Loucy (cell line): Measurements from ENCODE around the gene BNIPL.

ENCODE experiments used
- H2AFZ ChIP-seq: fragments of 200-600 bp; sonication (generic); 2 replicates; pipeline ENCODE4 v1.6.0; 2016; ENCODE audit warnings: antibody characterized with exemption, mild to moderate bottlenecking, low read length, moderate library complexity
- H3F3A ChIP-seq: fragments of 200-600 bp; 2 replicates; pipeline ENCODE4 v1.6.0; 2016; ENCODE audit warnings: antibody characterized with exemption, low read depth, mild to moderate bottlenecking
- H3K27me3 ChIP-seq: fragments of 200-600 bp; sonication (generic); 2 replicates; pipeline ENCODE4 v1.6.1; 2014; ENCODE audit warnings: low read length, mild to moderate bottlenecking; ENCODE audit not compliant: insufficient read depth, poor library complexity, severe bottlenecking
- H3K36me3 ChIP-seq: fragments of 200-600 bp; sonication (generic); 2 replicates; pipeline ENCODE4 v1.6.1; 2016; ENCODE audit warnings: low read length; ENCODE audit not compliant: insufficient read depth
- H3K4me1 ChIP-seq: fragments of 200-600 bp; sonication (generic); 2 replicates; pipeline ENCODE4 v1.5.1; 2014; ENCODE audit warnings: low read length, mild to moderate bottlenecking; ENCODE audit not compliant: insufficient read depth, poor library complexity, severe bottlenecking
- H3K4me2 ChIP-seq: fragments of 200-600 bp; sonication (generic); 2 replicates; pipeline ENCODE4 v1.6.0; 2014; ENCODE audit warnings: antibody characterized with exemption, low read length, low read depth, mild to moderate bottlenecking; ENCODE audit not compliant: poor library complexity, severe bottlenecking
- H3K4me3 ChIP-seq: fragments of 200-600 bp; sonication (generic); 2 replicates; pipeline ENCODE4 v1.5.1; 2014; ENCODE audit warnings: low read length, mild to moderate bottlenecking, mixed read lengths; ENCODE audit not compliant: poor library complexity, severe bottlenecking
- H3K79me2 ChIP-seq: fragments of 200-600 bp; sonication (generic); 2 replicates; pipeline ENCODE4 v1.6.1; 2014; ENCODE audit warnings: low read length; ENCODE audit not compliant: insufficient read depth
- H3K9ac ChIP-seq: fragments of 200-600 bp; sonication (generic); 2 replicates; pipeline ENCODE4 v1.6.0; 2014; ENCODE audit warnings: mild to moderate bottlenecking, low read depth, low read length, moderate library complexity; ENCODE audit not compliant: poor library complexity, severe bottlenecking
- H3K9me2 ChIP-seq: fragments of 200-600 bp; sonication (generic); replicated peaks from 2 replicates; pipeline ENCODE4 v1.6.1; 2016; ENCODE audit warnings: low read depth, low read length, mixed read lengths
- H3K9me3 ChIP-seq: fragments of 200-600 bp; sonication (generic); 2 replicates; pipeline ENCODE4 v1.6.1; 2014; ENCODE audit warnings: mild to moderate bottlenecking, antibody characterized with exemption, low read length, low read depth; ENCODE audit not compliant: insufficient read depth
- H4K20me1 ChIP-seq: fragments of 200-600 bp; sonication (generic); 2 replicates; pipeline ENCODE4 v1.6.0; 2014; ENCODE audit warnings: antibody characterized with exemption, low read length, mild to moderate bottlenecking; ENCODE audit not compliant: insufficient read depth, poor library complexity, severe bottlenecking
- EZH2phosphoT487 ChIP-seq: fragments of 200-600 bp; IDR thresholded peaks from 2 replicates; pipeline ENCODE4 v1.6.1; 2018; ENCODE audit warnings: antibody characterized with exemption, mild to moderate bottlenecking, moderate library complexity, borderline replicate concordance
- TF ChIP-seq, protein P1 (sequence below): fragments of 200-600 bp; sonication (generic); conservative IDR thresholded peaks from 2 replicates; pipeline ENCODE4 v1.5.1; 2014; ENCODE audit warnings: mild to moderate bottlenecking, antibody characterized with exemption, low read length

The BNIPL gene

DNA sequence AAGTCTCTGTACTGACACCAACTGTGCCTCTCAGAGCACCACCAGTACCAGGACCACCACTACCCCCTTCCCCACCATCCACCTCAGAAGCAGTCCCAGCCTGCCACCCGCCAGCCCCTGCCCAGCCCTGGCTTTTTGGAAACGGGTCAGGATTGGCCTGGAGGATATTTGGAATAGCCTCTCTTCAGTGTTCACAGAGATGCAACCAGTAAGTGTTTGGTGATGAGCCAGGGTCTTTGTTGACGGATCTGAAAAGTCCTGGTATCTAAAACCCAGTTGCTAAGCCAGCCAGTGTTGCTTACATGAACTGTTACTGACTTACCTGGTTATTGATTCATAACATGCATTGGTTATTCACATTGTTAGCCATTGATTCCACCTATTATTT is 12.3 kb downstream of the BNIPL start:
- H3K9ac ChIP-seq, result peak overlapping the region; percentile 88
- peaks cover 3% of the 10 kb centered on the region; the same call in 1 of the 2 replicates for H3F3A ChIP-seq
- peak overlapping the region; percentile 91 for H3K4me3 ChIP-seq
- no peaks in the 10 kb centered on the region for H3K9me2 ChIP-seq
- no peak for TF ChIP-seq EZH2phosphoT487
- TF ChIP-seq, protein P1, sequence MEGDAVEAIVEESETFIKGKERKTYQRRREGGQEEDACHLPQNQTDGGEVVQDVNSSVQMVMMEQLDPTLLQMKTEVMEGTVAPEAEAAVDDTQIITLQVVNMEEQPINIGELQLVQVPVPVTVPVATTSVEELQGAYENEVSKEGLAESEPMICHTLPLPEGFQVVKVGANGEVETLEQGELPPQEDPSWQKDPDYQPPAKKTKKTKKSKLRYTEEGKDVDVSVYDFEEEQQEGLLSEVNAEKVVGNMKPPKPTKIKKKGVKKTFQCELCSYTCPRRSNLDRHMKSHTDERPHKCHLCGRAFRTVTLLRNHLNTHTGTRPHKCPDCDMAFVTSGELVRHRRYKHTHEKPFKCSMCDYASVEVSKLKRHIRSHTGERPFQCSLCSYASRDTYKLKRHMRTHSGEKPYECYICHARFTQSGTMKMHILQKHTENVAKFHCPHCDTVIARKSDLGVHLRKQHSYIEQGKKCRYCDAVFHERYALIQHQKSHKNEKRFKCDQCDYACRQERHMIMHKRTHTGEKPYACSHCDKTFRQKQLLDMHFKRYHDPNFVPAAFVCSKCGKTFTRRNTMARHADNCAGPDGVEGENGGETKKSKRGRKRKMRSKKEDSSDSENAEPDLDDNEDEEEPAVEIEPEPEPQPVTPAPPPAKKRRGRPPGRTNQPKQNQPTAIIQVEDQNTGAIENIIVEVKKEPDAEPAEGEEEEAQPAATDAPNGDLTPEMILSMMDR, result 0 out of 2 replicates have a peak, but pooled peaks have one; percentile 1
- peaks cover 15% of the 10 kb centered on the region; the same call in 1 of the 2 replicates for H3K36me3 ChIP-seq
- H4K20me1 ChIP-seq, result no peaks in the 10 kb centered on the region
- peak overlapping the region; percentile 90 for H3K4me2 ChIP-seq
- H2AFZ ChIP-seq, result no peak overlapping the region
- no peaks in the 10 kb centered on the region for H3K27me3 ChIP-seq
- H3K79me2 ChIP-seq, result 0 out of 2 replicates have a peak, but pooled peaks cover 4% of the 10 kb centered on the region
- no peaks in the 10 kb centered on the region for H3K9me3 ChIP-seq
- peaks cover 13% of the 10 kb centered on the region for H3K4me1 ChIP-seq

DNA sequence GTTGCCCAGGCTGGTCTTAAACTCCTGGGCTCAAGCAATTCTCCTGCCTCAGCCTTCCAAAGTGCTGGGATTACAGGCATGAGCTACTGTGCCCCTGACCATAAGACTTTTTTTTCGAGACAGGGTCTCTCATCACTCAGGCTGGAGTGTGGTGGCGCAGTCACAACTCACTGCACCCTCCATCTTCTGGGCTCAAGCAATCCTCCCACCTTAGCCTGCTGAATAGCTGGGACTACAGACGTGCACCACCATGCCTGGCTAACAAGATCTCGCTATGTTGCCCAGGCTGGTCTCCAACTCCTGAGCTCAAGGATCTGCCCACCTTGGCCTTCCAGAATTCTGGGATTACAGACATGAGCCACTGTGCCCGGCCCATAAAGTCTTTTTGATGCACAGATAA is 13.1 kb downstream of the BNIPL start:
- Histone ChIP-seq H3K9me2 (no peaks in the 10 kb centered on the region), H3K79me2 (0 out of 2 replicates have a peak, but pooled peaks cover 8% of the 10 kb centered on the region), H4K20me1 (peaks cover 1% of the 10 kb centered on the region), H3K4me1 (peaks cover 13% of the 10 kb centered on the region), H3K9me3 (no peaks in the 10 kb centered on the region), H3K4me3 (no peak overlapping the region), H3K27me3 (no peaks in the 10 kb centered on the region), H3F3A (peaks cover 3% of the 10 kb centered on the region; the same call in 1 of the 2 replicates), H3K36me3 (peaks cover 24% of the 10 kb centered on the region; the same call in 1 of the 2 replicates), H2AFZ (no peak overlapping the region), H3K4me2 (no peak overlapping the region), H3K9ac (no peak overlapping the region)
- TF ChIP-seq, protein P1, result no peak
- TF ChIP-seq EZH2phosphoT487, result no peak

DNA sequence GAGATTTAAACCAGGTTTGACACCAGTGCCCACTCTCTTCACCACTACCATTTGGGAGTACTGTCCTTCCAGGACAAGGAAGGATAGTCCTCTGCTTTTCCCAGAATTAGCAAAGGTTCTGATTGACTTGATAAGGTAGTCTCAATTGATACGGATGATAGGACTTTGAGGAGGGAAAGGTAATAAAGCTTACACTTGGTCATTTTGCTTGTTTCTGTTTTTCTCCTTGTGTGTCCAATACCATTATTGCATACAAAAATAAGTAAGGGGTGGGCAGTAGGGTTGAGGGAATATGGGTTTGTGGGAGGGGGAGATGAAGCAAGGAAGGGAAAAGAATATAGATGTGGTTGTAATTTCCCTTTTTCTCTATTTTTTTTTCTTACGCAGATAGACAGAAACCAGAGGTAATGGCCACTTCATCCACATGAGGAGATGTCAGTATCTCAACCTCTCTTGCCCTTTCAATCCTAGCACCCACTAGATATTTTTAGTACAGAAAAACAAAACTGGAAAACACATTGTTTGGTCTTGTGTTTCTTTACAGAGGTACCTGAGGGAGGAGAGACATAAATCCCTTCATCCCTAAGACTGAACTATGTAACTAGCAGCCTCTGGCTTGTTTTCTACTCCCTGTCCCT is 13.8 kb downstream of the BNIPL start:
- H3K4me3 ChIP-seq, result no peak overlapping the region
- TF ChIP-seq, protein P1, result no peak
- TF ChIP-seq EZH2phosphoT487, result no peak
- H3K4me1 ChIP-seq, result peaks cover 13% of the 10 kb centered on the region
- peaks cover 3% of the 10 kb centered on the region; the same call in 1 of the 2 replicates for H3F3A ChIP-seq
- H3K79me2 ChIP-seq, result peaks cover 15% of the 10 kb centered on the region; the same call in 1 of the 2 replicates
- no peaks in the 10 kb centered on the region for H3K27me3 ChIP-seq
- H3K36me3 ChIP-seq, result peaks cover 31% of the 10 kb centered on the region; the same call in 1 of the 2 replicates
- peaks cover 8% of the 10 kb centered on the region for H4K20me1 ChIP-seq
- no peaks in the 10 kb centered on the region for H3K9me3 ChIP-seq
- H3K9me2 ChIP-seq, result no peaks in the 10 kb centered on the region
- H3K4me2 ChIP-seq, result no peak overlapping the region
- no peak overlapping the region for H2AFZ ChIP-seq
- no peak overlapping the region for H3K9ac ChIP-seq
